Activated B cell treated with CpG ODN at 0.5 μM for 24 hours (primary cell): ENCODE measurements around the gene HAND1. TPM values are rescaled to one million over a fixed set of nuclear protein-coding genes. Genes with fewer than 3 reads are reported as not detected.

Source experiments
- ATAC-seq: fragments of 200-7000 bp; cut with Tn5 transposase; one replicate; pipeline ENCODE4 v1.10.0; 2021; ENCODE audit warnings: low read depth, mild to moderate bottlenecking, moderate library complexity
- CTCF ChIA-PET: fragments of 350-600 bp; sonication (Branson Sonifier 250); formaldehyde crosslinking; loops from one replicate; lab custom pipeline; 2021; ENCODE audit warnings: antibody characterized with exemption; lab: Charles Lee
- POLR2A ChIA-PET: fragments of 350-600 bp; sonication (Branson Sonifier 250); formaldehyde crosslinking; loops from one replicate; lab custom pipeline; 2021; ENCODE audit warnings: antibody characterized with exemption; lab: Charles Lee
- DNase-seq: peaks from one replicate; pipeline ENCODE4 v3.0.0; 2022
- H3K27ac Mint-ChIP-seq: one replicate; pipeline ENCODE4 v1.8.0; 2020; ENCODE audit warnings: mixed read lengths
- H3K27me3 Mint-ChIP-seq: one replicate; pipeline ENCODE4 v1.8.0; 2021; ENCODE audit warnings: mixed read lengths
- H3K36me3 Mint-ChIP-seq: one replicate; pipeline ENCODE4 v1.8.0; 2021; ENCODE audit warnings: low read depth, mixed read lengths
- H3K4me1 Mint-ChIP-seq: one replicate; pipeline ENCODE4 v1.8.0; 2021; ENCODE audit warnings: mixed read lengths
- H3K4me3 Mint-ChIP-seq: one replicate; pipeline ENCODE4 v1.8.0; 2020; ENCODE audit warnings: mild to moderate bottlenecking, mixed read lengths
- H3K9me3 Mint-ChIP-seq: one replicate; pipeline ENCODE4 v1.8.0; 2020; ENCODE audit warnings: mixed read lengths
- intact Hi-C: fragments of 100-400 bp; cut with micrococcal nuclease; formaldehyde crosslinking; loops from one replicate; pipeline ENCODE4 v1.15.1; 2024
- total RNA-seq: library from RNA; stranded (reverse); gene quantifications from 2 replicates; pipeline ENCODE4 v1.2.3, GENCODE V29; 2022
- TF ChIP-seq, protein P1 (sequence below): fragments of 200-600 bp; IDR thresholded peaks from one replicate; pipeline ENCODE4 v1.8.0; 2022; ENCODE audit warnings: antibody characterized with exemption, mild to moderate bottlenecking

HAND1 gene
- total RNA-seq, 1 donor from 2014 or later = not detected

DNA sequence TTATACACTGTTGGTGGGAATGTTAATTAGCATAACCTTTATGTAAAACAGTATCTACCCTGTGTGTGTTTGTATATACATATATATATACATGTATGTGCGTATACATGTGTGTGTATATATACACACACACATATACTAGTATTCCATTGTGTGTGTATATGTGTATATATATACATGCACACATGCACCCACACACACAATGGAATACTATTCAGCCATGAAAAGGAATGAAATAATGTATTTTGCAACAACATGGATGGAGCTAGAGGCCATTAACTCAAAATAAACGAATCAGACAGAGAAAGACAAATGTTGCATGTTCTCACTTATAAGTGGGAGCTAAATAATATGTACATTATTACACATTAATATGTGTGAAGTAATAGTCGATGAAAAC is 49.8 kb downstream of the HAND1 start:
- Mint-ChIP-seq H3K36me3 (peaks cover 18% of the 10 kb centered on the region), H3K4me3 (no peak overlapping the region), H3K9me3 (peaks cover 8% of the 10 kb centered on the region), H3K4me1 (no peaks in the 10 kb centered on the region), H3K27me3 (no peaks in the 10 kb centered on the region), H3K27ac (no peak overlapping the region)
- ChIA-PET POLR2A (no interaction called here), CTCF (no interaction called here)
- ATAC-seq = no peak
- DNase-seq = no peak
- TF ChIP-seq, protein P1, sequence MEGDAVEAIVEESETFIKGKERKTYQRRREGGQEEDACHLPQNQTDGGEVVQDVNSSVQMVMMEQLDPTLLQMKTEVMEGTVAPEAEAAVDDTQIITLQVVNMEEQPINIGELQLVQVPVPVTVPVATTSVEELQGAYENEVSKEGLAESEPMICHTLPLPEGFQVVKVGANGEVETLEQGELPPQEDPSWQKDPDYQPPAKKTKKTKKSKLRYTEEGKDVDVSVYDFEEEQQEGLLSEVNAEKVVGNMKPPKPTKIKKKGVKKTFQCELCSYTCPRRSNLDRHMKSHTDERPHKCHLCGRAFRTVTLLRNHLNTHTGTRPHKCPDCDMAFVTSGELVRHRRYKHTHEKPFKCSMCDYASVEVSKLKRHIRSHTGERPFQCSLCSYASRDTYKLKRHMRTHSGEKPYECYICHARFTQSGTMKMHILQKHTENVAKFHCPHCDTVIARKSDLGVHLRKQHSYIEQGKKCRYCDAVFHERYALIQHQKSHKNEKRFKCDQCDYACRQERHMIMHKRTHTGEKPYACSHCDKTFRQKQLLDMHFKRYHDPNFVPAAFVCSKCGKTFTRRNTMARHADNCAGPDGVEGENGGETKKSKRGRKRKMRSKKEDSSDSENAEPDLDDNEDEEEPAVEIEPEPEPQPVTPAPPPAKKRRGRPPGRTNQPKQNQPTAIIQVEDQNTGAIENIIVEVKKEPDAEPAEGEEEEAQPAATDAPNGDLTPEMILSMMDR = no peak
- intact Hi-C loops = no loop called here

Other genes with a start within 250 kb of the HAND1 start
- gene SAP30L, start 32.2 kb downstream of the HAND1 start, total RNA-seq = 26.4 and 28.9 TPM in 2 replicates